GM12878 (cell line): ENCODE data around the gene TLR10.

ENCODE experiments used
- CEBPB ChIP-seq, 2 experiments: fragments of 150-350 bp in 1 of 2; IDR thresholded peaks; 2 replicates each; pipeline ENCODE4 v1.6.1; 2012 to 2014; ENCODE audit warnings: low read depth in 2 of 2, low read length in 2 of 2, borderline replicate concordance in 1 of 2, inconsistent platforms in 1 of 2
- FOXM1 ChIP-seq: IDR thresholded peaks from 2 replicates; pipeline ENCODE4 v1.6.1; 2012; ENCODE audit warnings: low read depth, mild to moderate bottlenecking, inconsistent platforms, low read length, moderate library complexity
- HDAC6 ChIP-seq: fragments of 200-600 bp; sonication (generic); IDR thresholded peaks from one replicate; pipeline ENCODE4 v1.8.0; 2017; ENCODE audit warnings: antibody characterized with exemption; ENCODE audit not compliant: unreplicated experiment
- JUND ChIP-seq: IDR thresholded peaks from 2 replicates; pipeline ENCODE4 v1.6.1; 2012; ENCODE audit warnings: low read depth, mild to moderate bottlenecking, low read length, improper control_type of control experiment, moderate library complexity
- MAX ChIP-seq: IDR thresholded peaks from 2 replicates; pipeline ENCODE4 v1.6.1; 2012; ENCODE audit warnings: low read depth, low read length, improper control_type of control experiment
- MXI1 ChIP-seq: fragments of 150-350 bp; IDR thresholded peaks from 2 replicates; pipeline ENCODE4 v1.6.1; 2011; ENCODE audit warnings: low read depth, mild to moderate bottlenecking, inconsistent platforms, low read length, improper control_type of control experiment
- NFYB ChIP-seq: IDR thresholded peaks from 2 replicates; pipeline ENCODE4 v1.6.1; 2011; ENCODE audit warnings: low read depth, mild to moderate bottlenecking, low read length, improper control_type of control experiment, moderate library complexity; ENCODE audit not compliant: insufficient read depth
- POLR2A ChIP-seq: IDR thresholded peaks from 2 replicates; pipeline ENCODE4 v1.6.1; 2011; ENCODE audit warnings: low read depth, mild to moderate bottlenecking, low read length
- POLR2AphosphoS5 ChIP-seq: IDR thresholded peaks from 2 replicates; pipeline ENCODE4 v1.6.1; 2011; ENCODE audit warnings: mild to moderate bottlenecking, low read length, inconsistent platforms
- RCOR1 ChIP-seq: conservative IDR thresholded peaks from 2 replicates; pipeline ENCODE4 v1.6.1; 2012; ENCODE audit warnings: low read depth, low read length, improper control_type of control experiment
- RELB ChIP-seq: fragments of 450-650 bp; IDR thresholded peaks from 2 replicates; pipeline ENCODE4 v1.6.1; 2017; ENCODE audit warnings: low read depth, mild to moderate bottlenecking, moderate library complexity
- TARDBP ChIP-seq: IDR thresholded peaks from 2 replicates; pipeline ENCODE4 v1.6.1; 2016; ENCODE audit warnings: borderline replicate concordance
- TF ChIP-seq, protein P1 (sequence below), 3 experiments: IDR thresholded peaks in 2 of 3; conservative IDR thresholded peaks in 1 of 3; 2 replicates each; pipeline ENCODE4 v1.5.1; 2011; ENCODE audit warnings: low read depth in 3 of 3, low read length in 3 of 3, mild to moderate bottlenecking in 3 of 3, control low read depth in 2 of 3, moderate library complexity in 2 of 3, inconsistent platforms in 1 of 3, mixed read lengths in 1 of 3; ENCODE audit not compliant: control insufficient read depth in 2 of 3, insufficient read depth in 1 of 3; ENCODE audit errors: extremely low read depth in 1 of 3

DNA sequence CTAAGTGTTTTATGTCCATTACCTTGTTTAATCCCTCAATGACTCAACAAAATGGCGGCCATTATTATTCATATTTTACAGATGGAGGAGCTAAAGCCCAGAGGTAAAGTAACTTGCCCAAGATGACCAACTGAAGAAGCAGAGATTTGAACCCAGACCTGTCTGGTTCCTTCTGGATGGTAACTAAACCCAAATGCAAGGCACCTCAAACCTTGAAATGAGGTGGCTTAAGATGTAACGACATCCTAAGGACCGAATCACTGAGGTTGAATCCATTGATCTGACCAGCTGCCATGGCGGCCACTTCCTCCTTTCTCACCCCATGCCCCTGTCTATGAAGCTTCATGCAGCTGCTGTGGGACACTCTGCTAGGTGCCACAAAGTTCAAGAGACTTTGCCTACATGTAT, 932 bp downstream of the TLR10 start:
- no peak for TF ChIP-seq JUND
- no peak for TF ChIP-seq CEBPB (IDR thresholded peaks at IDR 0.05; ENCODE audit: borderline replicate concordance in 1 of 2, low read depth in 2 of 2, low read length in 2 of 2)
- no peak; the same call in 1 of the 2 replicates for TF ChIP-seq MXI1
- no peak for TF ChIP-seq RCOR1
- TF ChIP-seq HDAC6 = no peak
- no peak for TF ChIP-seq FOXM1
- TF ChIP-seq NFYB = no peak
- no peak for TF ChIP-seq MAX
- no peak for TF ChIP-seq RELB
- TF ChIP-seq, protein P1, sequence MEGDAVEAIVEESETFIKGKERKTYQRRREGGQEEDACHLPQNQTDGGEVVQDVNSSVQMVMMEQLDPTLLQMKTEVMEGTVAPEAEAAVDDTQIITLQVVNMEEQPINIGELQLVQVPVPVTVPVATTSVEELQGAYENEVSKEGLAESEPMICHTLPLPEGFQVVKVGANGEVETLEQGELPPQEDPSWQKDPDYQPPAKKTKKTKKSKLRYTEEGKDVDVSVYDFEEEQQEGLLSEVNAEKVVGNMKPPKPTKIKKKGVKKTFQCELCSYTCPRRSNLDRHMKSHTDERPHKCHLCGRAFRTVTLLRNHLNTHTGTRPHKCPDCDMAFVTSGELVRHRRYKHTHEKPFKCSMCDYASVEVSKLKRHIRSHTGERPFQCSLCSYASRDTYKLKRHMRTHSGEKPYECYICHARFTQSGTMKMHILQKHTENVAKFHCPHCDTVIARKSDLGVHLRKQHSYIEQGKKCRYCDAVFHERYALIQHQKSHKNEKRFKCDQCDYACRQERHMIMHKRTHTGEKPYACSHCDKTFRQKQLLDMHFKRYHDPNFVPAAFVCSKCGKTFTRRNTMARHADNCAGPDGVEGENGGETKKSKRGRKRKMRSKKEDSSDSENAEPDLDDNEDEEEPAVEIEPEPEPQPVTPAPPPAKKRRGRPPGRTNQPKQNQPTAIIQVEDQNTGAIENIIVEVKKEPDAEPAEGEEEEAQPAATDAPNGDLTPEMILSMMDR (IDR thresholded peaks at IDR 0.05 in 2 of 3, conservative IDR thresholded peaks at IDR 0.05 in 1 of 3; ENCODE audit: control insufficient read depth in 2 of 3, extremely low read depth in 1 of 3, insufficient read depth in 1 of 3, low read depth in 3 of 3, low read length in 3 of 3) = no peak
- TF ChIP-seq POLR2AphosphoS5 = peak; percentile 64
- TF ChIP-seq TARDBP = no peak
- TF ChIP-seq POLR2A = peak; percentile 63; the same call in 1 of the 2 replicates
